ENCODE measurements around the gene PNPLA1. TPM values are rescaled to one million over a fixed set of nuclear protein-coding genes. Genes with fewer than 3 reads are reported as not detected.

Gene PNPLA1
- total RNA-seq, 1 experiment from 2014 or later: not detected

GRCh38 chr6:36327226-36327918, 57.5 kb downstream of the PNPLA1 start:
- BruUV-seq (replicated peaks): no TSS peak
- Histone ChIP-seq H3K9me3 (ENCODE audit: control insufficient read depth, insufficient read depth, low read depth, low read length) (no peaks in the 10 kb centered on the region), H3K4me1 (ENCODE audit: control insufficient read depth, insufficient read depth, low read length) (no peaks in the 10 kb centered on the region), H3K27me3 (ENCODE audit: control insufficient read depth, insufficient read depth, low read length) (peaks cover 3% of the 10 kb centered on the region; the same call in 1 of the 2 replicates), H3K4me3 (ENCODE audit: low read depth in 2 of 2, low read length in 2 of 2) (no peak overlapping the region), H3K27ac (ENCODE audit: low read length) (no peak overlapping the region), H3K36me3 (ENCODE audit: control insufficient read depth, insufficient read depth, low read length) (no peaks in the 10 kb centered on the region)
- TF ChIP-seq SIN3A (IDR thresholded peaks at IDR 0.05; ENCODE audit: borderline replicate concordance, insufficient read depth, low read depth, low read length) (no peak), CTCF (IDR thresholded peaks at IDR 0.05) (no peak), TCF7L2 (IDR thresholded peaks at IDR 0.05; ENCODE audit: low read depth, low read length) (no peak), POLR2AphosphoS5 (IDR thresholded peaks at IDR 0.05; ENCODE audit: low read depth, low read length) (no peak), REST (IDR thresholded peaks at IDR 0.05; ENCODE audit: insufficient read depth in 1 of 2, low read depth in 2 of 2, low read length in 1 of 2) (no peak)
- ChIA-PET POLR2A (no interaction called here), CTCF (interaction anchor here (0.8 kb wide), 1 partner anchor 13 kb away, joined by 4 read pairs; no protein-coding TSS in a partner anchor)
- ATAC-seq (no peak), DNase-seq (ENCODE audit: low read depth, low spot score) (no peak)
- intact Hi-C loops (cut with micrococcal nuclease; ENCODE audit: unreplicated experiment) (no loop called here), in situ Hi-C loops (cut with HindIII; ENCODE audit: low pct_unique_long_range_greater_than_20kb, low sequenced_read_pairs) (no loop called here)

- Histone ChIP-seq H3K36me3 (ENCODE audit: control insufficient read depth, insufficient read depth, low read length) (no peaks in the 10 kb centered on the region), H3K27ac (ENCODE audit: low read length) (no peak overlapping the region), H3K9me3 (ENCODE audit: control insufficient read depth, insufficient read depth, low read depth, low read length) (no peaks in the 10 kb centered on the region), H3K27me3 (ENCODE audit: control insufficient read depth, insufficient read depth, low read length) (peaks cover 3% of the 10 kb centered on the region; the same call in 1 of the 2 replicates), H3K4me3 (ENCODE audit: low read depth in 2 of 2, low read length in 2 of 2) (no peak overlapping the region), H3K4me1 (ENCODE audit: control insufficient read depth, insufficient read depth, low read length) (no peaks in the 10 kb centered on the region)
- intact Hi-C loops (cut with micrococcal nuclease; ENCODE audit: unreplicated experiment): no loop called here
- ATAC-seq (no peak), DNase-seq (ENCODE audit: low read depth, low spot score) (no peak)
- CTCF ChIA-PET: interaction anchor here (0.8 kb wide), 1 partner anchor 13 kb away, joined by 4 read pairs; no protein-coding TSS in a partner anchor
- TF ChIP-seq CTCF (IDR thresholded peaks at IDR 0.05): no peak
- no peak for TF ChIP-seq POLR2AphosphoS5 (IDR thresholded peaks at IDR 0.05; ENCODE audit: low read depth, low read length)
- TF ChIP-seq REST (IDR thresholded peaks at IDR 0.05; ENCODE audit: insufficient read depth in 1 of 2, low read depth in 2 of 2, low read length in 1 of 2): no peak
- in situ Hi-C loops (cut with HindIII; ENCODE audit: low pct_unique_long_range_greater_than_20kb, low sequenced_read_pairs): no loop called here
- POLR2A ChIA-PET: no interaction called here
- no TSS peak for BruUV-seq (replicated peaks)
Observed at GRCh38 chr6:36327919-36328236, 58.0 kb downstream of the PNPLA1 start.
